NCI-H146 (cell line): ENCODE results near the gene ECSCR.
A peak's percentile ranks its signal among the peaks of the same experiment; 100 is the strongest.
"Not testable (repeated sequence)": the region's sequence is repeated elsewhere in the genome, so short reads cannot be mapped to it uniquely, and the experiment has no call there.

Experiments
- DNase-seq: peaks from one replicate; lab custom pipeline; 2025; lab: John Stamatoyannopoulos, UW

Gene ECSCR

DNA sequence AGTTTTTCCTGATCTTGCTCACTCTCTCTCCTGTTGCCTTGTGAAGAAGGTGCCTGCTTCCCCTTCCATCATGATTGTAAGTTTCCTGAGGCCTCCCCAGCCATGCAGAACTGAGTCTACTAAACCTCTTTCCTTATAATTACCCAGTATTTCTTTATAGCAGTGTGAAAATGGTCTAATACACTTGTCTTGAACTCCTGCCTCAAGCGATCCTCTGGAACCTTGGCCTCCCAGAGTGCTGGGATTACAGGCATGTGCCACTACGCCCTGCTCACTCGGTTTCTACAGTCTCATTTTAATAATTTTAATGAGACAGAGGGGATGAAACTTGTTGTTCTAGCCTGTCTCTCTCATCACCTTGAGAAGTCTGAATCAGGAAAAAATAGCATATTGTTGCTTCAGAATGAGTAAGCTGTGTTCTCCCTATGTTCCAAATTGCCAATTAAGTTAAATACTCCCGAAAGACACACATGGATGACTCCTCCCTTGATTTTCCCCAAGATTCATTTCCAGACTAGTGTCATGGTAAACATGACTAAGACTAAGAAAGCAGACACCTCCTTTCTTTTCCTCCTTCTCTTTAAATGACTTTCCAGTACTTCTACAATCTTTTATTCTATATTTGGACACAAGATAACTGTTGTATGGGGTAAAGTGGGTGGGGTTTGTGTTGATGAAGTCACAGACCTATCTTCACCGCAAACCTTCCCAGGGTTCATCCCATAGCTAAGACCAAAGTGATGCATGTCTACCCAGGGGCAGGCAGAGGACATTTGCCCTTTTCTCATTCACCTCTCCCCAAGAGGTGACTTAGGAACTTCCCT, 15.4 kb downstream of the ECSCR start:
- DNase-seq: no peak

DNA sequence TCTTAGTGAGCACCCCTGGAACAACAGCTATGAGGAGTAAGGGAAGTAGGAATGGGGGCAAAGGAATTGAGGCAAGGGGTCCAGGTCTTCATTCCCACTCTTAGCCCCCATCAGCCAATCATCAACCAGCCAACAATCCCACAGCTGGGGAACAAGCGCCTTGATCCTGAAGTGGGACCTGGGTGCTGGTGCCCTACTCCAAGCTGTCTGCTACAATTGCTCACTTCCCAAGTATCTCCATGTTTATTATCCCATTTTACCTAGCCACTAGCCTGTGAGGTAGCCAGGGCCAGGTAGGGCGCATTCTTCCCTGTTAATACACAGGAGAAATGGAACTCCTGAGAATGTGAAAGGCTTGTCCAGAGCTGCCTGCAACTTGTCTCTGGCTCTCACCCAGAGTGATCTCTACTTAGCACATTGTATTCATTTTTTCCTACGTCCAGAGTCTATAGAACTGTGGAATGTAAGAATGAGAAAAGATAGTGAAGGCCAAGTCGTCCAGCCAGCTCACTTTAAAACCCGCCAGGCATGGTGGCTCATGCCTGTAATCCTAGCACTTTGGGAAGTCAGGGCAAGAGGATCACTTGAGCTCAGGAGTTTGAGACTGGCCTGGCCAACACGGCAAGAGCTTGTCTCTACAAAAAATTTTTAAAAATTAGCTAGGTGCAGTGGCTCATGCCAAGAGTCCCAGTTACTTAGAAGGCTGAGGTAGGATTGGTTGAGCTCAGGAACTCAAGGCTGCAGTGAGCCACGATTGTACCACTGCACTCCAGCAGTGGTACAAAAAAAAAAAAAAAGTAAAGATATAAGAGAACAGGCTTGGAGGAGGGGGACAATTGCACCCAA, 17.0 kb downstream of the ECSCR start:
- no peak for DNase-seq

DNA sequence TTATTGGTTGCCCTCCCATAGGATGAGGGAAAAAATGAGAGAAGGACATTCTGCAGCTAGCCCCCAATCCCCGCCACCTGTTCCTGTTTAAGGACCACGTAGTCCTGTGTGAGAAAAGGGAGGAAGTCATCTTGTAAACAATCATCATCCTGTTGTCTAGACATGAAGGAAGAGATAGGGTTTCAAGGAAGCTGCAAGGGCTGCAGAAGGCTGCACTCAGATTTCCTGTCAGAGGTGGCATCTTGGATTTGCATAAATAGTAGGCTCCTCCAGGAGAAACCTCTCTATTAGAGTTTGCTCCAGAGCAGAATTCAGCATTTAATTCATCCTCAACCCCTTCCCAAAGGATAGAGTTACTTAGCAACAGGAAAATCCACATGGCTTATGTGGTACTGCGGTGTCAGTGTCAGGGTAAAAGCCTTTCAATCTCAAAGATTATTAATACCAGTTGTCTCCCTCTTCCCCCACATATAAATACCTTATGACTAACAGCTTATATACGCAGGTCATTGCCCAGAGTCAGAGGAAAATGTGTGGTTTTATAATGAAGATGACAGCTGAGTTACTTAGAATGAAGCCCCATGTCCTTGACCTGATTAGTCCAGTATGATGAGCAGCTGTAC, 18.6 kb downstream of the ECSCR start:
- no peak for DNase-seq

DNA sequence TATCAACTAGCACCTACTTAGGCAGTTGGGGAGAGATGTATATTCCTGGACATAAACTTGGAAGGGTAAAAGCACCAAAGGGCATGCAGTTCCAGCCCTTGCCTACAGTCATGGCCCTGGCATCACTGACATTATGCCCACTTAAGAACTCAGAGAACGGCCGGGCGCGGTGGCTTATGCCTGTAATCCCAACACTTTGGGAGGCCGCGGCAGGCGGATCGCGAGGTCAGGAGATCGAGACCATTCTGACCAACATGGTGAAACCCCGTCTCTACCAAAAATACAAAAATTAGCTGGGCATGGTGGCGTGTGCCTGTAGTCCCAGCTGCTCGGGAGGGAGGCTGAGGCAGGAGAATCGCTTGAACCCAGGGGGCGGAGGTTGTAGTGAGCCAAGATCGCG, 22.1 kb downstream of the ECSCR start:
- not testable (repeated sequence) for DNase-seq

DNA sequence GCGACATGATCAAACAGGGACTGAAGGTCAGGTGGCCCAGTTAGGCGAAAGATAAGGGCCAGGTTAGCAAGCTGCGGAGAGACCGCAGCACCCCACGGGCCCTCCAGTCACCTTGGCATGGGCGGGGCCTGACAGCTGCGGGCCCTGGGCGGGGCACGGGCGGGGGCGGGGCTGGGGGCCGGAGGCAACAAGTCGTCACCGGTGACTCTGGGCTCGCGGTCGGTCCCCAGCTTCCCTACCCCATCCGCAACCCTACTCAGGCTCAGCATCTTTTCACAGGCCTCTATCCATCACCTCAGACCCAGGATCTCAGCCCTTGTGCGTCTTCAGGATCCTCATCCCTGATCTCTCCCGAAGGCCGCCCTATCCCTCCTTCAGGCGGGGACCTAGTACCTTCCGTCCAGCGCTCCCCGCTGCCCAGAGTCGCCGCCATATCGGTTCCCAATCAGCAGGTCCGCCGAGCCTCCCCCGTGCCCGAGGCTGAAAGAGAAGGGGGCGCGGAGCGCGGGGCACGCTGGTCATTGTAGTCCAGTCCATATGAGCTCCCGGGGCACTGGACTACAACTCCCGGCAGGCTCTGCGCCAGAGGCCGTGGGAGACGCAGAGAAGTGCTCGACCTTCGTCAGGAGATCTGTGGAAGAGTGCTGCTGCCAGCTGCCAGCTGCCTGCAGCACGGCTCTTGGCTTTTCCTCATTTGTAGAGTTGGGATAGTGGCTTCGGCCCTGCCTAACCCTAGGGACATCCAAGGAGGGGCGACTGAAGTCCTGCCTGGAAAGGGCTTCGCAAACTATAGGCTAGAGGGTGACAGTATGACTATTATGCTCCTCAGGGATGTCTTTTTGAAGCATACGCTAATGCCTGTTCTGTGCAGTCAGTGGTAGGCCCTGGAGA, 23.3 kb downstream of the ECSCR start, which contains the start of gene DNAJC18:
Gene DNAJC18, minus strand, starts transcription at position 513 of the 891 bp plus-strand sequence. Its CDS starts 80 bp downstream, at position 433.
- DNase-seq: peak; percentile 90

DNA sequence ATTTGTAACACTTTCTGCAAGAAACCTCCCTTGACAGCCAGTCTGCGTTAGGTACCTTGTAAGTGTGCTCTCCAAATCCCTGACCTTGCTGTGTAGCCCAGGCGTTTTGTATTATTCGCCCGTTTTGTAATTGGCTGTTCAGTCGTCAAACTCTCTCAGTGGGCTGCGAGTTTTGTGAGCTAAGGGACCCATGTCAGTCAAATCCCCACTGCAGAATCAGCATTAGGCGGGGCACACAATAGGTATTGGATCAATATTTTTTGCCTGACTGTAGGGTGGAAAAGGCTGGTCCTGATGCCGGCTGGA, 23.9 kb downstream of the ECSCR start:
- DNase-seq: no peak

DNA sequence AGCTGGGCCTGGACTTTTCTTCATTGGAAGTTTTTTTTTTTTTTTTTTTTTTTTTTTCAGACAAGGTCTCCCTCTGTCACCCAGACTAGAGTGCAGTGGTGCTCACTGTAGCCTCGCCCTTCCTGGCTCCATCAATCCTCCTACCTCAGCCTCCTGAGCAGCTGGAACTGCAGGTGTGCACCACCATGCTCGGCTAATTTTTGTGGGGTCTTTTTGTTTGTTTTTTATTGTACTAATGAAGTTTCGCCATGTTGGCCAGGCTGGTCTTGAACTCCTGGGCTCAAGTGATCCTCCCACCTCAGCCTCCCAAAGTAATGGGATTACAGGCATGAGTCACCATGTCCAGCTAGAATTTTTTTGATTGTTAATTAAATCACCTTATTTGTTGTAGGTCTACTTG, 26.9 kb downstream of the ECSCR start:
- no peak for DNase-seq

DNA sequence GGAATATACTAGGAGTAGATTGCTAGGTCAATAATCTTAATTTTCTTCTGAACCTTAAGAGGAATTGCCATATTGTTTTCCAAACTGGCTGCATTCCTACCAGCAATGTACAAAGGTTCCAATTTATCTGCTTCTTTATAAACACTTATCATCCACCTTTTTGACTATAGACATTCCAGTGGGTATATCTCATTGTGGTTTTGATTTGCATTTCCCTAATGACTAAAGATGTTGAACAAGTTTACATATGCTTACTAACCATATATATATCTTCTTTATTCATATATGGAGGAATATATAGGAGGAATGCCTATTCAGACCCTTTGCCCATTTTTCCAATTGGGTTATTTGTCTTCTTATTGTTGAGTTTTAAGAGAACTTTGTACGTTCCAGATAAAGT, 30.8 kb downstream of the ECSCR start:
- no peak for DNase-seq

DNA sequence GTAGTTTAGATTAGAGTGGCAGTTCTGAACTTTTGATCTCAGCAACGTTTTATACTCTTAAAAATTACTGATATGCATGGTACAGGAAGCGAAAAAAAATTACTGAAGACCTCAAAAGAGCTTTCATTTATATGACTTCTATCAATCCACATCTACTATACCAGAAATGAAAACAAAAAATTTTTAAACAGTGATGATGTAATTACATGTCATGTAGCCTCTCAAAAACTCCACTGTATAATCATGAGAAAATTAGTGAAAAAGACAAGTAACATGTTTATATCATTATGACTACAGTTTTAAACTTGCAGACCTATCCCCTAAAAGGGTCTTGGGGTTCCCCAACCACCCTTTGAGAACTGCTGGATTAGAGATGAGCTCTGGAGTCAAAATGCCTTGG, 32.5 kb downstream of the ECSCR start:
- DNase-seq: no peak

DNA sequence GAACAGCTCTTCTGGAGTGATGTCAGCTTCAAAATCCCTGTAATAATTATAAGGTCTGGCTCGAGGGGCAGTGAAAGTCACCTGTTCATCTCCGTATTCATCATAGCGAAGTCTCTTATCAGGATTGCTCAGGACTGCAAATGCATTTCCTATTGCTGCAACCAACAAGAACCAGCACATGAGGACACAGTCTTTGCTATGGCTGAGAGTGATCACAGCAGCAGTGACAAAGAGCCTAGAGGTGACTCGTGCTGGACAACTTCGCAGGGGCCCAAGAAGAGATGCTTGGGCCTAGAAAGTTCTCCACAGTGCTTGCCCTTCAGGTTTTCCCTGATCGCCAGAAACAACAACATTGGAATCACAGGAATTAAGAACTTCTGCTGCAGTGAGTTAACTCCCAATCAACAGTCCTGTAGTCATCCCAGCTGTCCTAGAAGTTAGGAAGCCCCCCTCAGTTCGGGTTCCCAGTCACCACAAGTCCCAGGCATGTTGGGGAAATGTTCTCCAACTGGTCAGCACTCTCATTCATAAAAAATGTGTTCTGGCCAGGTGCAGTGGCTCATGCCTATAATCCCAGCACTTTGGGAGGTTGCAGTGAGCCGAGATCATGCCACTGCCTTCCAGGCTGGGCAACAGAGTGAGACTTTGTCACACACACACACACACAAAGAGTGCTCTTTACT, 36.2 kb downstream of the ECSCR start:
- no peak for DNase-seq

DNA sequence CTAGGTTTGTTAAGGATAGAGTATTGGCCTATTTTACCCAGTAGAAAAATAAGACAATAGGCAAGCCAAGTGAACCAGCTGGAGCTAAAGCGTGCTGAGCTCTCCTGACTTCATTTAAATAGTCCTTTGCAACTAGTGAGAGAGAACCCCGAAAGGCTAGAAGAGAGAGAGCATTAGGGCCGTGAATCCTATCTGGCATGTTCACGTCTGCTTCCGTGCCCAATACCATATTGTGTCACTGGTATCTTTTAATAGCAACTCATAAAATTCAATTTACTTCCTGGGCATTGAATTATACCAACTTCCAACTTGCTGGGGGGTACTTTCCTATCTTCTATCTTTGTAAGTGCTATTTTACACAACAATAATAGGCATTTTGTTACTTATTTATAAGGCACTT, 37.0 kb downstream of the ECSCR start:
- DNase-seq: no peak

DNA sequence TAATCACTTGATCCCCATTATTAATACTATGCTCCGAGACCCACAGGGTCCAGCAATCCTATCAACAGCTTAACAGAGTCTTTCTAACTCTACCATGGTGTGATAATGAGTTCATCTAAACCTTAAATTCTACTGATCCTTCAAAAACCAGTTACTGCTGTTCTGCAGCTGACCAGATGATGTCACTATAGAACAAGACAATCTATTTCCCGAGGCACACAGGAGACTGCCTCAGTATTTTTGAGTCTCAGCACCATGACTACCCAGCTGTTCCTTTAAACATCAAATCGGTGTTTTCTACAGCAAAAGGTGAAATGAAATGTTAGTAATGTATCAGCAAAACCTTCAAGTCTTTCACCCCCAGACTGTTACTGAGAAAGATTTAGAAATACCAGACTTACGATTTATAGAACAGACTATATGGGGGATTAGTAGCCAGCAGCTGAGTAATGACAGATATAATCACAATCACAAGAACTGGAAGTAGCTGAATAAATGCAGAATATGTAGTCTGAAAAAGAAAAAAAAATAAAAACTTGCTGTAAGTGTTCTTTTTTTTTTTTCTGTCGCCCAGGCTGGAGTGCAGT, 40.1 kb downstream of the ECSCR start:
- DNase-seq: peak; percentile 26

DNA sequence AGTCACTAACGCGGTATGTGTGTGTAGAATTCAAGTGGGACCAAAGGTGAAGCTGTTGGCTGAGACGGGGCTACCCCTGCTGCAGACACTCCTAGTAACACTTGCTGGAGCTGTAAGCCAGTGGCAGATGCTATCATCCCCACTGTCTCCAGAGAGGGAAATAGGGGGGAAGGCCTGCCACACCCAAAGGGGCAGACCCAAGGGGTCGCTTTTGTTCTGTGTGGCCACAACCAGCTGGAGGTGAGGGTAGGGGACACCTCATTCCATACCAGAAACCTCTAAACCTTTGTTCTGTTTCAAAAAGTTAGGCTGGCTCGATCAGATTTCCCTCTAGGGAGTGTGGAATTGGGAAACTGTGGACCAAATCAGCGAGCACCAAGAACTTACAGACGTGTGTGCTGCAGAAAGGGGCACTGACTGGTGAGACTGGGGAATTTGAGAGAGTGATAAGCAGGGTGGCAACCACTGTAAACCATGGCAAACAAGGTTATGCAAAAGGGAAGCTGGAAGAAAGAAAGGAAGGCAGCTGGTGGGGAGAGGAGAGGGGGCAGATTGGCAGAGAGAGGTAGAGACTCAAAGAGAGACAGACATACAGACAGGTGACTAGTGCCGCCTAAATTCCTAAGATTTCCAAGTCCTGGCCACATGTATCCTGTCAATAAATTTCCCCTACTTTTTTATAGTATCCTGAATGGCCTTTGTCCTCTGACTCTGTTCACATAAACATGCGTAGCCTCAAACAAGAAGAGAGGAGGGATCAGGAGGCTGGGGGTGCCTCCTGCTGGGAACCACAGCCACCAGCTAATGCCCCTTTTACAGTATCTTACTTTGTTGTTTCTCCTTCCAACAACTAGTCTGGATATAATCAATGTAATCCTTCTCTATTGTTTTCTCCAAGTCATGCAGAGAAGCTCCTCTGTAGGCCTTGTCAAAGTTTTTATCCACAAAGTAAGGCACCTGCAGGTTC, 43.0 kb downstream of the ECSCR start:
- DNase-seq: no peak

DNA sequence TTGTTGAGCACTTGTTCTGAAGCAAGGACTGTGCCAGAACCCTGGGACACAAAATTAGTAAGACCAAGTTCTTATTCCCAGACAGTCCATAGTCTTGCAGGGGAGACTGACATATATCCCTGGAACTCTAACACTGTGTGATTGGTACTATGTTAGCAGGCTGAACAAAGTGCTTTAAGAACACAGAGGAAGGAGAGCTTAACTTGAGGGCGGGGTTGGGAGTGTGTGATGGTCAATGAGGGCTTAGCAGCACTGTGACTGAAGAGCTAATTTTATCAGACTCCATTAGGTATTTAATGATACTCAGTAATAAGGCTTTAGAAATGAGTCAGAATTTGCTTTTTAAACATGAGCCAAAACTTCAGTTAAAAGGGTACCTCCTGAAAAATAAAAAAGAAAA, 43.8 kb downstream of the ECSCR start:
- no peak for DNase-seq

DNA sequence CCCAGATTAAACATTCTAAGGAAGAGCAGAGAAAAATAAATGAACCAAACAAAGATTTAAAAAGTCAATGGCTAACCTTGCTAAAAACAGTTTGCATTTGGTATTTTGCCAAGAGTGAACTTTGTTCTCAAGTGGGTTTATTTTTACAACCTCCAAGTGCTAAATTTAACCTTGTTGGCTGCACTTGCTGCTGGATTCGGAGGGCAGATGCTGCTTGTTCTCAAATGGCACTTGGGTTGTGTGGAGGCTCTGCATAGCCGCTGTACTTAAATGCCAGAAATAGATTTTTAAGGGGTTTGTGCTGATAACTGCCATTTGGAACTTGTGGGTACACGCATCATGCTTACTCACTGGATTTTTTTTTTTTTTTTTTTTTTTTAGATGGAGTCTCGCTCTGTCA, 45.3 kb downstream of the ECSCR start:
- no peak for DNase-seq

DNA sequence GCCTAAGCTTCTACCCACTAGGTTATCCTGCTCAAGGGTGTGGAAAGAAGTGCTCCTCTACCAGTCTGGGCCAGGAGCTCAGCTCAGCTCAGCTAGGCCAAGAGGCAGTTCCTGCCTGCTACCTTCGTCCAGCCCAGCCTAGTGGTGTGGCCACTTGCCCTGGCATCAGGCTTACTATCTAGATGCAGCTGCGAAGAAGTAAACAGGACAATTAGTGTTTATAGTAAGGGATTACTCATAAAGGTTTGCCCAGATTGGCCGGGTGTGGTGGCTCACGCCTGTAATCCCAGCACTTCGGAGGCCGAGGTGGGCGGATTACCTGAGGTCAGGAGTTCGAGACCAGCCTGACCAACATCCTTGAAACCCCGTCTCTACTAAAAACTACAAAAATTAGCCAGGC, 45.9 kb downstream of the ECSCR start:
- no peak for DNase-seq

DNA sequence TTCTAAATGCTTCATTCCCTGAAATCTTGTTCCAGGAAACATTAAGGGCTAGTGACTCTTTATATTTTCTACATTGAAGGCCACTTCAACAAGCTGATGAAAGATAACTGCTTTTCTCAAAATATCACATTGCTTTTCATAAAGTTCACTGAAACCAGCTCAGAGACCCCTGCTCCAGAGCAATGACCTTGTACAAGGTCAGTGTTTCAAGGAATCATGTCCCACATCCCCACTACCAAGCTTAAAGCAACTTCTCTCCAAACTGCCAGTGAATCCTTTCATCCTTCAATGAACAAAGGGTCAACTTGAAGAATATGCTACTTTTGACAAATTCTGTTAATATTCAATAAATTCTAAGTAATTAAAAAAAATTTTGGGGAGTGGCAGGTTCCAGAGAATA, 46.7 kb downstream of the ECSCR start:
- DNase-seq: no peak

DNA sequence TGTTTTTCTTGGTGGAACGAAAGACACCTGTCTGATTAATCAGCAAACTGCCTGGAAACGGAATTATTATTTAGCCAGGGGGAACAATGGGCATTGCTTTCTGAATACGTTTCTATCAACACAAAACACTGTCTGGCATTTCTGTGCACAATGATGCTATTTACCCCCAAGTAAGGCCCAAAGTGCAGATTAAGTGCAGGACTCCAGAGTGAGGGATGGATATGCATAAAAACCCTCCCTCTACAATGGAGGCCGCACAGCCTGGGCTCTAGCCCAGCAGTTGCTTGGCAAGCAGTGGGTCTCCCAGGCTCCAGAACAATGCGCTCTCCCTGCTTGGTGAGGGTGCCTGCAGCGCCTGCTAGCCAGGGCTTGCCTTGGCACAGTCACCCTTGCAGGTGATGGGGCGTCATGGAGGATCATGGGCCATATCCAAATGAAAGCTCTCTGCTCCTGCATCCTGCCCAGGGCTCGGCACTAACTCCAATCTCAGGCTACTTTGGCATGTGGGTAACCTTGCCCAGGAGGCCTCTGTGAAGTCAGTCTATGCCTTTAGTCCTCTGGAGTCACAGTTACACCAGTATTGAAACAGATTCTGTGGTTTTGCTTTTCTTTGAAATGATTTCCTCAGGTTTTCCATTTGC, 47.2 kb downstream of the ECSCR start:
- DNase-seq: no peak

DNA sequence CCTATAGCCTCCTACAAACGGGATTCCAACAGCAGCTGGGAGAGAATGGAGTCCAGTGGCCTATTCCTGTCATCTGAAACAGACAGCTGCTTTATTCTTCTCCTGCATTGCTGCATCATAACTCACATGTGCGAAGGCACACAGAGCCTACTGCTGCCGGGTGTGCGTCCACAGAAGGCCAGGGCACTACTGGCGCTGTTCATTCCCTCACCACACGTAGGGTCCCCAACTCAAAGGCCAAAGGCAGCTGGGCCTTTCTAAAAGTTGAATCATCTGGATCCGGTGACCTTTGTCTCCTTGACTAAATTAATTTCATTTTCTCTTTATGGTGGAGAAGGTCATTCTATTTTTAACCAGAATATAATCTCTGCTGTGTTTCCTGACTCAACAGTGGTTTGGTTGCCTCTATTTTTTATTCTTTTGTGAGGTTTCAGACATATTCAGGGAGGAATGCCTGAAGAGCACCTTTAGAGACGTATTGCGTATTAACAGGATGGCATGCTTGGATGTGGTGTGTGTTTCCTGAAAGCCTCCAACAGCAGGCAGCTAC, 47.9 kb downstream of the ECSCR start:
- DNase-seq: no peak
